NCI-H2227 treated with DMSO at 0.1 percent for 48 hours (cell line): ENCODE results near the gene SYMPK.
A peak's percentile ranks its signal among the peaks of the same experiment; 100 is the strongest.
"Not testable (repeated sequence)": the region's sequence is repeated elsewhere in the genome, so short reads cannot be mapped to it uniquely, and the experiment has no call there.

Experiments used
- DNase-seq: peaks from one replicate; lab custom pipeline; 2025; lab: John Stamatoyannopoulos, UW

SYMPK gene

GRCh38 chr19:45804140-45804958, 58.6 kb downstream of the SYMPK start:
- no peak for DNase-seq

- no peak for DNase-seq
These were observed 61.3 kb downstream of the SYMPK start for GRCh38 chr19:45801603-45802175.

- no peak for DNase-seq
These were observed 62.8 kb downstream of the SYMPK start for GRCh38 chr19:45800070-45800553.

GRCh38 chr19:45799541-45799940, 63.4 kb downstream of the SYMPK start:
- not testable (repeated sequence) for DNase-seq

- peak; percentile 20 for DNase-seq
These were observed 63.9 kb downstream of the SYMPK start for GRCh38 chr19:45798995-45799517.

GRCh38 chr19:45794627-45795026, 68.3 kb downstream of the SYMPK start:
- no peak for DNase-seq

- DNase-seq = no peak
These were observed 69.1 kb downstream of the SYMPK start for GRCh38 chr19:45793876-45794275.

- DNase-seq = no peak
These were observed 69.8 kb downstream of the SYMPK start for GRCh38 chr19:45793178-45793564.

GRCh38 chr19:45792470-45793177, 70.3 kb downstream of the SYMPK start, which contains the start of gene DMWD:
Gene DMWD, minus strand, starts transcription at chr19:45792845. Its CDS starts 89 bp downstream, at chr19:45792756.
- peak; percentile 98 for DNase-seq

GRCh38 chr19:45791744-45792469, 71.0 kb downstream of the SYMPK start:
- DNase-seq = no peak

- no peak for DNase-seq
These were observed 72.0 kb downstream of the SYMPK start for GRCh38 chr19:45790942-45791341.

GRCh38 chr19:45789035-45789786, 73.7 kb downstream of the SYMPK start:
- DNase-seq = no peak

- DNase-seq = no peak
These were observed 76.4 kb downstream of the SYMPK start for GRCh38 chr19:45786533-45786894.

GRCh38 chr19:45785781-45786532, 77.0 kb downstream of the SYMPK start:
- DNase-seq = no peak

- DNase-seq = no peak
These were observed 77.8 kb downstream of the SYMPK start for GRCh38 chr19:45785097-45785496.

- DNase-seq = no peak
These were observed 78.9 kb downstream of the SYMPK start for GRCh38 chr19:45784096-45784495.

GRCh38 chr19:45782820-45783785, 79.8 kb downstream of the SYMPK start:
- DNase-seq = no peak

GRCh38 chr19:45782162-45782691, 80.7 kb downstream of the SYMPK start, which contains the start of gene DMPK:
Gene DMPK, minus strand, starts transcription at chr19:45782490. Its CDS starts 138 bp downstream, at chr19:45782352.
- no peak for DNase-seq
